HG02852 (cell line): ENCODE data around the gene ISOC2.

ENCODE experiments used
- ATAC-seq: cut with Tn5 transposase; IDR thresholded peaks from one replicate; pipeline ENCODE4 v1.9.1; 2021; ENCODE audit warnings: mild to moderate bottlenecking, moderate library complexity; ENCODE audit not compliant: unreplicated experiment

The ISOC2 gene

GRCh38 chr19:55490478-55491432 is 29.3 kb upstream of the ISOC2 start:
- no peak for ATAC-seq

DNA sequence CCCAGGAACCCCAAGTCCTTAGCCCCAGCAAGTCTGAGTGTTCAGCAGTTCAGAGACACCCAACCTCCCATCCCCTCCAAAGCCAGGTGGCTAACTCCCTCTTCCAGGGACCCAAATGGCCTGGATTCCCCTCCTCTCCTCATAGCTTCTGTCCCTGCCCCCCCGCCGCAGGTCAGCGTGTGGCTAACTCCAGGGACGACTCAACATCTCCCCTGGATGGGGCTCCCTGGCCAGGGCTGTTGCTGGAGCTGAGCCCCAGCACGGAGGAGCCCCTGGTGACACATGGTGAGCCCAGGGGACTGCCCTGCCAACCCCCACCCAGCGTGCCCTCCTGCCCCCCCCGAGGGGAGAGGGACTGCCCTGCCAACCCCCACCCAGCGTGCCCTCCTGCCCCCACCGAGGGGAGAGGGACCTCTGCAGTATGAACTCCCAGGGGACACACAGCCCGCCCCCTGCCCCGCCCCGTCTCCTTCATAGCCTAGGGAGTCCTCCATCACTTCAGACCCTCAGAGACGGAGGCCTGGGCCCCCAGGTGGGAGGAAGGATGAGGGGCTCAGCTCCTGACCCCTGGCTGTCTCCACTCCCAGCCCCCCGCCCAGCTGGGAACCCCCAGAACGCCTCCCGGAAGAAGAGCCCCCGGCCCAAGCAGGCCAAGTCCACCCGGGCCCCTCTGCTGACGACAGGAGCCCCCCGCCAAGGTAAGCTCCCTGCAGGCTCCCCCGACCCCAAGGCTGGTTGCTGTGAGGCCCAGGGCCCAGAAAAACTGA is 28.5 kb upstream of the ISOC2 start:
- no peak for ATAC-seq

- ATAC-seq: no peak
These were observed 27.7 kb upstream of the ISOC2 start for GRCh38 chr19:55488986-55489710.

DNA sequence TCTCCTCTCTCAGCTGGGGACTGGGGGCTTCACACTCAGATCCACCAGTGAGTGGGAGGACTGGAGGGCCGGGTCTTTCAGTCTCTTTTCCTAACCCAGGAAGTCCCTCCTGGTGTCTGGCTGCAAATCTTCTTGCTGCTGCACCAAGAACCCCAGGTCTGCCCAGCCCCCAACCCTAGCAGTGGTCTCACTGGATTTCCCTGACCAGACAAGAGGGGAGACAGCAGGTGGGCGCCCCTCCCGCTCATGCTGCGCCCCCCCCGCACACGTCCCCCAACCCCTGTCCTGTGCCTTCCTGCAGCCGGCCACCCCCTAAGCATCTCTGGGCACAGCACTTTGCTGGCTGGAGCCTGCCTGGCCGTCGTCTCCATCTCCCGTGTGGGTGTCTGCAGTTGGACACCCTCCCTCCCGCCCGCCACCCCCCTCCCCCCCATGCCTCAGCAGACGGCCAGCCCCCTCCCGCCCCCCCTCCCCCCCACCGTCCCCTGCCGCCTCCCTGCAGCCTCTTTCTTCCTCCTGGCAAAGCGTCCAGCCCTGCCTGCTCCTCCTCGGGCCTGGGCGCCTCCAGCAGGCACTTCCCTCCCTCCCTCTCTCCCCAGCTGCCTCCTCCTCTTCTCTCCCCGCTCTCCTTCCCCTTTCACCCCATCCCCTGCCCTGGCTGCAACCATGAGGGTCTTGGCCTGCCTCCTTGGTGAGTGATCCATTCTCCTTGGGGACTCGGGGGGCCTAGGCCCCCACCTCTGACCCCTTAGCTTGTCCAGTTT is 26.7 kb upstream of the ISOC2 start, which contains the start of gene SSC5D:
TSS of gene SSC5D (plus strand) at position 513 of the 764 bp plus-strand sequence. CDS start at position 667, 154 bp downstream.
- ATAC-seq: no peak

DNA sequence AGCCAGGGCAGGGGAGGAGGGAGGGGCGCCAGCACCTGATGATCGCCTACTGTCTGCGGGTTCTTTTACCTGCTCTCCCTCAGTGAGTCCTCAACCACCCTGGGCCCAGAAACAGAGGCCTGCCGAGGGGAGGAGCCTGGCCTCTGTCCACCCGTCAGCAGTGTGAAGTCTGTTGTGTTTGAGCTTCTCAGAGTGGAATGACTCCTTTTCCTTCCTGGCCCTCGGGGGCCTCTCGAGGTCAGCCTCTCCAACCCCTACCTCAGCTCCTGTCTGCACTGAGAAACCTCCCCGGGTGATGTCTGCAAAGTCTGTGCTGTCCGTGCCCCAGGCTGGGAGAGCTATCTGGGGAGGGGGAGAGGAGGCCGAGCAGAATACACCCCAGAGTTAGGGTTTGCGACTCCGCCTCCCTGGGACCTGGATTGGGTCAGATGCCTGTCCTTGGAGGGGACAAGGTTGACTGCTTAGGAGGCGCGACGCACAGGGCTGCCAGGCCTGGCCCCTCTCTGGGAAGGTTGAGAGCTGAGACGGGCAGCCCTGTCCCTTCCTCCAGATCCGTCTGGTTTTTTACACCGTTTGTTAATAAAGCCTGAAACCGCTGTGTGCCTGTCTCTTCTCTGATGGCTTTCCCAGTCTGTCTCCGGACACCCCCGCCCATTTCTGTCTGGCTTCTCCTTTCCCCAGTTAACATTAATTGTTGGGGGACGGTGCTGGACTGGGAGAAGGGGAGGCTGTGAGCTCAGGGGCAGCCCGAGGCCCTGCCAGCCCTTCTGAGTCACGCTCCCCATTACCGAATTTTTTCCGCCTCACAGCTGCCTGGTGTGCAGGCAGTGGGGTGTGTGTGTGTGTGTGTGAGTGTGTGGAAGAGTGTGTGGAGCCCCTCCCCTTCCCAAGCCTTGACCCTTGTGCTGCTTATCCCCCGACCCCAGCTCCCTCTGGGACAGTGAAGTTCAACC is 25.8 kb upstream of the ISOC2 start:
- no peak for ATAC-seq

DNA sequence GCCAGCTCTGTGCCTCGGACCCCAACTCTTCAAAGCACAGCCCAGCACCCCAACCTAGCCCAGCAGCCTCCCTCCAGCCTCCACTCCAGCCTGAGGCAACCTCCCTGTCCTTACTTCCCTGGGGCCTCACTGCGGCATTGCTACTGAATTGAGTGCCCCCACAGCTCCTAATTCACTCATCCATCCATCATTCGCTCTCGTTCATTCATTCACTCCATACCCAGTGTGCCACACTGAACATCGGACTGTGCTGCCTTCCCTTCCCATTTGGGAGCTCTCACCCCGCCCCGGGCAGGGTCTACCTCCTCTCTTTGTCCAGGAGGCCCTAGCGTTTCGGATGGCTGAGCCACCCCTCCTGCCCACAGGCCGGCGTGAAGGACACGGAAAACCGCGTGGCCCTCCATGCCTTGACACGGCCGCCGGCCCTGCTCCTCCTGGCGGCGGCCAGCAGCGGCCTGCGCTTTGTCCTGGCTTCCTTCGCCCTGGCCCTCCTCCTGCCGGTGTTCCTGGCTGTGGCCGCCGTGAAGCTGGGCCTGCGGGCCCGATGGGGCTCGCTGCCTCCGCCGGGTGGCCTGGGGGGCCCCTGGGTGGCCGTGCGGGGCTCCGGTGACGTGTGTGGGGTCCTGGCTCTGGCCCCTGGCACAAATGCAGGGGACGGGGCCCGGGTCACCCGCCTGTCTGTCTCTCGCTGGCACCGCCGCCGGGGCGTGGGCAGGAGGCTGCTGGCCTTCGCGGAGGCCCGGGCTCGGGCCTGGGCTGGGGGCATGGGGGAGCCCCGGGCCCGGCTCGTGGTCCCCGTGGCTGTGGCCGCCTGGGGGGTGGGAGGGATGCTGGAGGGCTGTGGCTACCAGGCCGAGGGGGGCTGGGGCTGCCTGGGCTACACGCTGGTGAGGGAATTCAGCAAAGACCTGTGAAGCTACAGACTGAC is 24.9 kb upstream of the ISOC2 start:
- no peak for ATAC-seq

- no peak for ATAC-seq
These were observed 24.1 kb upstream of the ISOC2 start for GRCh38 chr19:55485439-55486011.

GRCh38 chr19:55484593-55485438 is 23.4 kb upstream of the ISOC2 start, which contains the start of gene NAT14:
Gene NAT14 (plus strand): TSS chr19:55485188. CDS start chr19:55485709, 521 bp downstream.
- no peak for ATAC-seq

DNA sequence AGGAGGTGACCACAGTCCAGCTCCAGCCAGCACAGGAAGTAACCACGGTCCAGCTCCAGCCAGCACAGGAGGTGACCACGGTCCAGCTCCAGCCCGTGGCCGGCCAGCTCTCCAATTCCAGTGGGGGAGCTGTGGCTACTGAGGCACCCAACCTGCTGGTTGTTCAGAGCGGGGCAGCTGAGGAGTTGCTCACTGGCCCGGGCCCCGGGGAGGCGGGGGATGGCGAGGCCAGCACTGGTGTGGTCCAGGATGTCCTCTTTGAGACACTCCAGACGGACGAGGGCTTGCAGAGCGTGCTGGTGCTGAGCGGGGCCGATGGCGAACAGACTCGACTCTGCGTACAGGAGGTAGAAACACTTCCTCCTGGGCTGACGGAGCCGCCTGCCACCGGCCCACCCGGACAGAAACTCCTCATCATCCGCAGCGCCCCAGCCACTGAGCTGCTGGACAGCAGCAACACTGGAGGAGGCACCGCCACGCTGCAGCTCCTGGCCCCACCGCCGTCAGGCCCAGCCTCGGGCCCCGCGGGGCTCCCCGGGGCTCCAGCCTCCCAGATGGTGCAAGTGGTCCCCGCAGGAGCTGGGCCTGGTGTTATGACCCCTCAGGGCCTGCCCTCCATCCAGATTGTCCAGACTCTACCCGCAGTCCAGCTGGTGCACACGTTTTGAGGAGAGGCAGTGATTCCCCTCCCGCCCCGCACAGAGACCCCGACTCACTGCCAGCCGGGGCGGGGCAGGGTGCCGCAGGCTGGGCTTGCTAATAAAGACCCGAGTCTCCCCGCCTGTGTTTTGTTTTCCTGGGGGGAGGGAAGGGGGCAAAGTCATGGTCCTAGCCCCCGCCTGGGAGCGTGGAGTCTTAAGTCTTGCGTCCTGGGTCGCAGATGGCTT is 22.5 kb upstream of the ISOC2 start:
- no peak for ATAC-seq

GRCh38 chr19:55482967-55483705 is 21.7 kb upstream of the ISOC2 start:
- ATAC-seq: no peak

- ATAC-seq: no peak
These were observed 20.9 kb upstream of the ISOC2 start for GRCh38 chr19:55482156-55482961.

GRCh38 chr19:55481794-55482155 is 20.3 kb upstream of the ISOC2 start:
- ATAC-seq: no peak

DNA sequence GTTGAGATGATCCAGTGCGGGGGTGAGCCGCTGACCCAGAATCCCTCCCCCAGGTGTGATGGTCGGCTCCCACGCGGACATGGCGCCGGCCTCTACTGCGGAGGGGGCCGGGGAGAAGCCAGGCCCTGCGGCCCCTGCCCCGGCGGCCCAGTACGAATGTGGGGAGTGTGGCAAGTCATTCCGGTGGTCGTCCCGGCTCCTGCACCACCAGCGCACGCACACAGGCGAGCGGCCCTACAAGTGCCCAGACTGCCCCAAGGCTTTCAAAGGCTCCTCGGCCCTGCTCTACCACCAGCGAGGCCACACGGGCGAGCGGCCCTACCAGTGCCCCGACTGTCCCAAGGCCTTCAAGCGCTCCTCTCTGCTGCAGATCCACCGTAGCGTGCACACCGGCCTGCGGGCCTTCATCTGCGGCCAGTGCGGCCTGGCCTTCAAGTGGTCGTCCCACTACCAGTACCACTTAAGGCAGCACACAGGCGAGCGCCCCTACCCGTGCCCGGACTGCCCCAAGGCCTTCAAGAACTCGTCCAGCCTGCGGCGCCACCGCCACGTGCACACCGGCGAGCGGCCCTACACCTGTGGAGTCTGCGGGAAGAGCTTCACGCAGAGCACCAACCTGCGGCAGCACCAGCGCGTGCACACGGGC is 19.8 kb upstream of the ISOC2 start:
- ATAC-seq: no peak
